ENCODE measurements around the gene CSMD2.
"Not testable (repeated sequence)": the region's sequence is repeated elsewhere in the genome, so short reads cannot be mapped to it uniquely, and the experiment has no call there.

CSMD2 gene

DNA sequence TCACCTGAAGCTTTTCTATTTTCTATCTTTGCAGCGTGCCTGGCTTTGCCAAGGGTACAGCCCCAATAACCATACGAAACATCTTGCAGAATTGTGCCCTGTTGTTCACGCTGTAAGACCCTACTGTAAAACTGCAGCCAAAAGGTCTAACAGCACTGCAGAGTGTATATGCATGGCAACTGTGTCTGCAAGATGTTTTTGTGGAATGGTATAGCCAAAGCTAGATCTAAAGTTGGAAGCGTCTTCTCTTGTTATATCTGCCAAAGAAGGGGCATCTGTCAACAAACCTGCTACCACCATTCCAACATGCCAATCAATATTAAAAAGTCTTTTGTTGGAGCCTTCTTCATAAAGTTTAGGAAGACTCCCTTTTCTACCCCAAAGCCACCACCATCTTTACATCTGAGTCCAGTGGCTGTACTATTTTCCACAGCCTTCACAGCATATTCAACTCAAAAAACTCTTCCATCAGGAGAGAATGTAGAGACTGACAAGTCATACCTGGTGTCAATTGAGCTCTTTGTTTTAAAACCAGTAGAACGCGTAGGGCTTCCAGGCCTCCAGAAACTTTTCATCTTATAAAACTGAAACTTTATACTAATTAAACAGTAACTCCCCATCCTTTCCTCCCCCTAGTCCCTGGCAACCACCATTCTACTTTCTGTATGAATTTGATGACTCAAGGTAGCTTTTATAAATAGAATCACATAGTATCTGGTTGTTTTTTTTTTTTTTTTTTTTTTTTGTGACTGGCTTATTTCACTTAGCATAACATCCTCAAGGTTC, 652.6 kb downstream of the CSMD2 start:
- DNase-seq = no peak

DNA sequence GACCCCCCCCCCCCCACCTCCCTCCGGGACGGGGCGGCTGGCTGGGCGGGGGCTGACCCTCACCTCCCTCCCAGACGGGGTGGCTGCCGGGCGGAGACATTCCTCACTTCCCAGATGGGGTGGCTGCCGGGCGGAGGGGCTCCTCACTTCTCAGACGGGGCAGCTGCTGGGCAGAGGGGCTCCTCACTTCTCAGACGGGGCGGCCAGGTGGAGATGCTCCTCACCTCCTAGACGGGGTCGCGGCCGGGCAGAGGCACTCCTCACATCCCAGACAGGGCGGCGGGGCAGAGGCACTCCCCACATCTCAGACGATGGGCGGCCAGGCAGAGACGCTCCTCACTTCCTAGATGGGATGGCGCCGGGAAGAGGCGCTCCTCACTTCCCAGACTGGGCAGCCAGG, 655.8 kb downstream of the CSMD2 start:
- DNase-seq = not testable (repeated sequence)

DNA sequence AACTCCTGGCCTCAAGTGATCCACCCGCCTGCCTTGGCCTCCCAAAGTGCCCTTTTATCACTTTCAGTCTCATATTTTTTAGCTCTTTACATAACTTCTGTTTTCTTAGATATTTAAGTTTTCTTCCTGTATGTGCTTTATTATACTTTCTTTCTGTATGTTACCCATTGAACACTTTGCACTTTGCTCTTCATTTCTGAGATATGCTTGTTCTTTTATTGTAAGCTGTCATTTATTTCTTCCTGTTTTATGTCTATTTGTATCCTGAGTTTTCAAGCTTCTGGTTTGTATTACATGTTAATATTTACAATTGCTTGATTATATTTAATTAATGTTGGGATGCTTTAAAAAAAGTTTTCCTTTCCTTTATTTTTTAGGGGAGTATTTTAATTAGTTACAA, 656.9 kb downstream of the CSMD2 start:
- DNase-seq = no peak

DNA sequence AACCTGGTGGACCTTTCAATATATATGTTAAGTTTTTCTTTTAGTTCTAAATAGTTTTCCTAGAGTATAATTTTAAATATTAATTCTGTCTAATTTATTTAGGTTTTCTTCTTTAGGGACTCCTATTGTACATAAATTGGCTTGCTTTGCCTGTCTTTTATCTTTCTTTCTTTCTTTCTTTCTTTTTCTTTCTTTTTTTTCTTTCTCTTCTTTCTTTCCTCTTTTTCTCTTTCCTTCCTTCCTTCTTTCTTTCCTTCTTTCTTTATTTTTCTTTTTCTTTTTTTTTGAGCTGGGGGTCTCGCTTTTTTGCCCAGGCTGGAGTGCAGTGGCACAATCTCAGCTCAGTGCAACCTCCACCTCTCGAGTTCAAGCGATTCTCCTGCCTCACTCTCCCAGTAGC, 657.4 kb downstream of the CSMD2 start:
- DNase-seq = no peak

DNA sequence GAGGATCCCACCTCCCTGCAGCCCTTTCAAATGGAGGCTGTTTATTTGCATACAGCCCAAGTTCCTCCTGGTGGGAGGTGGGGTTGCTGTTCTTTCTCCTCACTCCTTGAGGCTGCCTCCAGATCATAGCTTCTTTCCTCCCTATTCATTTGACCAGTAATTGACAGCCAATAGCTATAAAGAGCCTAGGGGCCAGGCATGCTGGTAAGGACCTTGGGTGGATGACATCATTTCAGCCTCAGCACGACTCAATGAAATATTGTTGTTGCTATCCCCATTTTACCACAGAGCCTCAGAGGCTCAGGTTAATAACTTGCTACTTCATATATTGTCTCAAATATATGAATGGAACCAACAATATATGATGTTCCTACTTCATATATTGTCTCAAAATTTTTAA, 661.5 kb downstream of the CSMD2 start:
- DNase-seq = no peak

DNA sequence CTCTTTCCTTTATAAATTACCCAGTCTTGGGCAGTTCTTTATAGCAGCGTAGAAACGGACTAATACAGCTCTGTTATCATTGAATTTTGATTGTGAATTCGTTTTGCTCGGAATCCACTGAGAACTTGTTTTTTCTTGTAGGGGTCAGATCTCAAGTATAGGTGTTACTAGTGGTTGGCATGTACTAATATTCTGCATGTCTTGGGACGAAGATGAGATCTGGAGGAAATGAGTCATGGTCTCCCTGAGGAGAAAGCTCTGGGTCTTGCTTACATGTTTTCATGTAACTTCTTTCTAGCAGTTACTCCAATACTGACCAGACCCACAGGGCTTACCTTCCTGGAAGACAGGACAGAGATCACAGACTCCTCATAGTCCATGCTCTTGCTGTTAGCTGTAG, 662.3 kb downstream of the CSMD2 start:
- no peak for DNase-seq

DNA sequence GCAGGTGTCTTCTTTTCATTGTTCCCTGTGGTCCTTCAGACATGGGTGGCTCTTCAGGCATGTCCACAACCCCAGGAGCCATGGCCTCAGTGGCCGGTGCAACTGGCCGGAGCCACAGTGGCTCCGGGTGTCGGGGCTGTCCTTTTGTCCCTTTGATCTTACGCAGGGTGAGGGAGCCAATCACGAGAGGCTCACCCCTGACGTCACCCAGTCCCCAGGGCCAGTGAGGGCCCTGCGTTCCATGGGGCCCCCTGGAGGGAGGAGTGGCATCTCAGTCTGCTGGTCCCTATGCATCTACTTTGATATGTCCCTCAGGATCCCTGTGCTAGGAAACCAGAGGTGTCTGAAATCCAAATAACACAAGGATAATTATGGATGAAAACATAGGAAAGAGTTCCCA, 663.3 kb downstream of the CSMD2 start:
- DNase-seq = no peak

DNA sequence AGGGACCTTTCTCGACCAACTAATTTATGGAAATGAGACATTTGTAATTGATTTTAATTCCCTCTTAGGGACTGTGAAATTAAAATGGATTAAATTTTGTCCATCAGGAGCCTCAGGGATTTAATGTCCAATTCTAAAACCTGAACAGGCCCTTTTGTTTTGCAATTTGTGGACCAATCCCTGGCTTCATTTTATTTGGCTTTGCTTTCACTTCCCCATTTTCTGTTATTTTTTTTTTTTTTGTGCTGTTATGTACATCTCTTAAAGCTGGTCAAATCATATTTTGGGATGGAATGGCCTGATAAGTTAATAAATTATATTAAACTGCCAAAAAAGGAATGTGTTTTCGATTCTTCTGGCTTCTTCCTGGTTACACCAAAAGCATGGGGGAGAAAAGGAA, 663.7 kb downstream of the CSMD2 start:
- DNase-seq = no peak

DNA sequence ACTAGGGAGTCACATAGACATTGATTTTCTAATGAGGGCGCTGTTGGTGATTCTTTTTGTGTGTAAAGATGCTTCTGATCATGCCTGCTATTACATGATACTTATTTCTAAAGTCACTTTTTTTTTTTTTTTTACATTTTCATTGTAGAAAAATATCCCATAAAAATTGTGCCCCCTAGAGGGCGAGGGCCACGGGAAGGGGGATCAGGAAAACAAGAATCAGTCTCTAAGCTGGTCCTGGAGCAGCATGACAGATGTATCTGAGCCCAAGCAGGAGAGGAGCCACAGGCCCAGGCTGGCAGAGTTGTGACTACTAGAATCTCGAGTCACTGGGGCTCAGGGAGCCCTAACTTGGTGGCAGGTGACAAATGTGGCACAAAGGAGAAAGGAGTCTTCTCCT, 664.5 kb downstream of the CSMD2 start:
- no peak for DNase-seq

DNA sequence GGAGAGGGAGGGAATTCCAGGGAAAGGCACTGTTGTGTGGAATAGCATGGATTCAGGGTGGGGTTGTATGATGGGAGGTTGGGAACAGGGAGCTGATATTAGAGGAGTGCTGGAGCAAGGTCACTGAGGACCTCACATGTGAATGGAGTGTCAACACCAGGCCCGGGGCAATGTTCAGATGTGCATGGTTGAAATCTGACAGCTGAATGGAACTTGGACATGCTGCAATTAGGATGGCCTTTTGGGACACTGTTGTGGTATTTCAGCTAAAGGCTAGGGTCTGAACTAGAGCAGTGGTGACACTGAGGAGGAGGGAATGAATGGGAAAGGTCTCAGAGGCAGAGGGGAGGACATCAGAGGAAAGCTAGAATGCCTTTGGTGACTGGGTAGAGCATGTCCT, 667.6 kb downstream of the CSMD2 start:
- DNase-seq = no peak

DNA sequence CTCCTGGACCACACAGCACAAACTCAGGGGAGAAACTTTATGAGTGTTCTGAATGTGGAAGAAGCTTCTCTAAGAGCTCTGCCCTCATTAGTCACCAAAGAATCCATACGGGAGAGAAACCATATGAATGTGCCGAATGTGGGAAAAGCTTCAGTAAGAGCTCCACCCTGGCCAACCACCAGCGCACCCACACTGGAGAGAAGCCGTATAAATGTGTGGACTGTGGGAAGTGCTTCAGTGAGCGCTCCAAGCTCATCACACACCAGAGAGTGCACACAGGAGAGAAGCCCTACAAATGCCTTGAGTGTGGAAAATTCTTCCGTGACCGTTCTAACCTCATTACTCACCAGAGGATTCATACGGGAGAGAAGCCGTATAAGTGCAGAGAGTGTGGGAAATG, 670.1 kb downstream of the CSMD2 start:
- DNase-seq = no peak

DNA sequence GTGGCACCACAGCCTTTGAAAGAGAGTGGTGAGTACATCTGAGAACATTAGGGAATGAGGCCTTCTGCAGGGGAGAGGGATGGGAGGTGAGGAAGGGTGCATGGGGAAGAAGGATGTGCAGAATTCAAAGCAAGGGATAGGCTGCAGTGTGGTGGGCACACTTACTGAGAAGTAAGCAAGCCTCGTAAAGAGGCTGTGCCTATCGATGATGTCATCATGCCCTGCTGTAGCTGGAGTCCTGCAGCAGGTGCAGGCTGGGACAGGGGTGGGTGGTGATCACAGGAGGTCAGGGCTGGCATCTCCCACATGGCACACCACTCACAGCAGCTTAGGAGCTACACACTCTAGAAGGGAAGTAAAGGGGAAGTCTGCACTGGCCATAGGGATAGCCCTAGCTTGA, 676.4 kb downstream of the CSMD2 start:
- DNase-seq = no peak

DNA sequence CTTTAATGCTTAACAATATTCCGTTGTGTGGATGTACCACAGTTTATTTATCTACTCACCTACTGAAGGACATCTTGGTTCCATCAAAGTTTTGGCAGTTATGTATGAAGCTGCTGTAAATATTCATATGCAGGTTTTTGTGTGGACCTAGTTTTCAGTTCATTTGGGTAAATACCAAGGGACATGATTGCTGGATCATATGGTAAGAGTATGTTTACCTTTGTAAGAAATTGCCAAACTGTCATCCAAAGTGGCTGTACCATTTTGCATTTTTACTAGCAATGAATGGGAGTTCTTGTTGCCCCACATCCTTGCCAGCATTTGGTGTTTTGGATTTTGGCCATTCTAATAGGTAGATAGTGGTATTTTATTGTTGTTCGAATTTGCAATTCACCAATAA, 682.6 kb downstream of the CSMD2 start:
- no peak for DNase-seq

DNA sequence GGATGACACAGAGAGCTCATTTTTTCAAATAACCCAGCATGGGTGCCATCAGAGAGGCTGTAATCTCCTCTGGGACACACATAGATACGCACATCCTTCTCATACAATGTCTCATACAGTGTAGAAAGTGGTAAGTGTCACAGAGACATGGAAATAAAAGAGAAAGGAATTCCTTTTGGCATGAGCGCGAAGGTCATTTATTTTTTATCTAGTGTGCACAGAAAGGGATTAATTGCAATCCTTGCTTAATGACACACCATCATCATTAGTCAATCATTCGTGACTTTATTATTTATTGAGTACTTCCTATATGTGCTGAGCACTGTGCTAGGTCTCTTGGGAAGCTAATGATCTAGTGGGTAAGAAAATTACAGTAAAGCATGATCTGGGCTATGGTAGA, 687.6 kb downstream of the CSMD2 start:
- DNase-seq = no peak

DNA sequence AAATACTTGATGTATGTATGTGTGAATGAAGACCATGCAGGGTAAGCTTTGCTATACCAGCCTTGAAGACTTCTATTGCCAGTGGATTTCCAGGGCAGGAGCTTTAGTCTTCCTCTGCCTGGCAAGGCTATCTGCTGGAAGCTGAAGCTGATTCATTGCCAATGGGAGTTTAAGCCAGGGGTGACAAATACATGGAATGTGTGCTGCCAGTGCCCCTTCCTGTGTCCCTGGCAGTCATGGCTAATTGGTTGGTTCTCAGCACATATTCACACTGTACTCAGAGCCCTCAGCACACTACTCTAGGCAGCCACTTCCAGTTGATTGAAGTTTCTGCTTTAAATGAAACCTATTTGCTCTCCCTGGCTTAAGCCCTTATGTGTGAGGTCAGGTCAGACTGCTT, 691.1 kb downstream of the CSMD2 start:
- DNase-seq = no peak

DNA sequence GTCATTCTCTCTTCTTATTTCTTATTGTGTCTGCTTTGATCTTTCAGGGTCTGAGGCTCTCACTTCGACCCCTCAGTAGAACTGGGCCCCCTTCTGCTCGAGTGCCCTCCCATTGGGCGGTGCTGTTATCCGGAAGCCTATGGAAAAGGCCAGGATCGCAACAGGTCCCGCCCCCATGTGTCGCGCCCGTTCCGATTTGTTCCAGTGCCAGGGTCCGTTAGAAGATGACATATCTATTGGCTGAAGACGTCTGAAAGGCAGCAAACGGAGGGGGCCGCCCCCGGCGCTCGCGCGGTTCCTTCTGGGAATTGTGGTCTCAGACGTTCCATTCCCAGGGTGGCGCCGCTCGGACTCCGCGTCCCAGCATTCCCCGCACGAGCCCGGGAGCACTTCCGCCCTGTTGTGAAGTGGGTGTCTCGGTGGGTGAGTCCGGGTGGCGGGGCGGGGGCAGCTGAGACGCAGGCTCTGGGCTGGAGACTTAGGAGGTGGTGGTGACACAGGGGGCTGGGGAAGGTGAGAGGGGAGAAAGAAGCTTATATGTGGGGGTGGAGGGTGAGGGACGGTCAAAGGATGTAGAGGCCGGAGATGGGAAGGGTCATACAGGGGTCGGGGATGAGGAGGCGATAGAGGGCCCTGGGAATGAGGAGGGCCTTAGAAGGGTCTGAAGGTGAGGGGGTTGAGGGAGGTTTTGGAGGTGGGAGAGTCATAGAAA, 692.6 kb downstream of the CSMD2 start, which contains the start of gene ZSCAN20:
Gene ZSCAN20, plus strand, starts transcription at position 377 of the 712 bp plus-strand sequence. CDS start 6,644 bp downstream, outside the sequence.
- peak; percentile 69 to 99 (median 97) for DNase-seq

DNA sequence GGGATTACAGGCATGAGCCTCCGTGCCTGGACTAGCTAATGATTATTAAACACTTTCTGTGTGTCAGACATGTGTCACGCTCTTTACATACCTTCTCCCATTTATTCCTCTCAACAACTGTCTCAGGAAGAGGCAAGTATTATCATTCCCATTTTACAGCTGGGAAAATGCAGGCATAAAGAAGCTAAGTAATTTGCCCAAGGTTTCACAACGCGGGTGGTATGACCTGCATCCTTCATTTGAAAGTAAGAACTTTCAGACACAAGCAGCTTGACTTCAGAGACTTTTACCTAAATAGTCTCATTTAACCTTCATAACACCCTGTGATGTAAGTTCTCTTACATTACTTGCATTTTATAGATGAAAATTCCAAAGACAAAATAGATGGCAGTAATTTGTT, 693.6 kb downstream of the CSMD2 start:
- no peak for DNase-seq

DNA sequence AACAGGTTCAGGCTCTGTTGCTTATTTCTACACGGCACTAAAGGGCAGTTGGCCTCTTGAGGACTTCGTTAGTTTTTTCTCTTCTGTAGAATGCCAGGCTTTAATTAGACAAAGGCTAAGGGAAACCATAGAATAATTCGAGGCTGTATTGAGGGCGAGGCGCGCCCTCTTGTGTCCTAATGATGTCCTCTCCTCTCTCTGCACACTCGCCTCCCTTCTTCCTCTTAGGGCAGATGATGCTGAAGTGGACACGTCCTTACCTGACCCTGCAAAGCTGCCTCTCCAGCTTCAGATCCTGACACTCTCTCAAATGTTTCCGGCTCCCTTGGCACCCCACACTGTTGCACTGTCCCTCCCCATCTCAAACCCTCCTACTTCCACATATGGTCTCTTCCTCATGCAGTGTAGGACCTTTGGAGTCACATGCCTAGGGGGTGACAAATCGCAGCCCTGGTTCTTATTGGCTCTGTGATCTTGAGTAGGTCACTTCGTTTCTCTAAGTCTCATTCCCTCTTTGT, 694.5 kb downstream of the CSMD2 start:
- peak in 46 of 51 donors; percentile 20 to 87 (median 60) for DNase-seq

DNA sequence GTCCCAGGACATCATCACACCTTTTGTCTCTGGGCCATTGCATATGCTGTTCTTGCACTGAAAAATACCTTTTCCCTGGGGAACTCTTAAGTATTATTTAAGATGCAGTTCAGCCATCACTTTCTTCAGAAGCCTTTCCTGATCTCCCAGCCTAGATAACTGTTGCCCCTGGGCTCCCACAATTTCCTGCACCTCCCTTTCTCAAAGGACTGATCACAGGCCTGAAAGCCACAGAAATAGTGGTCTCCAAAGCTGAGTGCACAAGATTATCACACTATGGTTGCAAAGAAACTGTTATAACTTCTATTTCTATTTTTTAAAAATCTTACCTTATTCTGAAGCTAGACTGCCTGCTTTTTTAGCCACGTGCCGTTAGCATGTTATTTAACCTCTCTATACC, 695.3 kb downstream of the CSMD2 start:
- DNase-seq = no peak

DNA sequence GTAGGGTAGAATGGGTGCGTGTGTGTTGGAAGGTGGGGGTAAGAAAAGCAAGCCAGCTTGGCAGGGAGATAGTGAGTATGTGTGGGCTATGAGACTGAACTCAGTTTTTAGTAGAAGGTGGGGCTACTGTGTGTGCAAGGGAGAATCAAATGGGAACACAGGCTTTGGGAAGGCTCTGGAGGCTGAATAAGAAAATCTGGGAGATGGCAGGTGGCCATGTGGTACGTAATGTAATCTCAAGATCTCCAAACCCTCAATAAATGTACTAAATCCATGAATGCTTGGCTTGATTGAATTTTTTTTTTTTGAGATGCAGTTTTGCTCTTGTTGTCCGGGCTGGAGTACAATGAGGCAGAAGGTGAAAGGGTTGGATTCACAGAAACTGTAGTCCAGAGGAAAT, 696.1 kb downstream of the CSMD2 start:
- DNase-seq = no peak

DNA sequence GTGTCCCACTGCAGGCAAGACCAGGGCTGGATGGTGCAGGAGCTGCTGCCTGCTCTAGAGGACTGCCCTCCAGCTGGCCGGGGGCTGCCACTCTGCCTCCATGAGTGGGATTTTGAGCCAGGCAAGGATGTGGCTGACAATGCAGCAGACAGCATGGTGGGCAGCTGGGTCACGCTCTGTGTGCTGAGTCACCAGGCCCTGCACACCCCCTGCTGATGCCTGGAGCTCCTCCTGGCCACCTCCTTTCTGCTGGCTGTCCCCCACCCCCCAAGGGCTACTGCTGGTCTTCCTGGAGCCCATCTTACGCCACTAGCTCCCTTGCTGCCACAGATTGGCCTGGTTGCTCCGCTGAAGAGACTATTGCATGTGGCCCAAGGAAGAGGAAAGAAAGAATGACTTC, 696.5 kb downstream of the CSMD2 start:
- peak in 1 of 51 donors; percentile 21 for DNase-seq

DNA sequence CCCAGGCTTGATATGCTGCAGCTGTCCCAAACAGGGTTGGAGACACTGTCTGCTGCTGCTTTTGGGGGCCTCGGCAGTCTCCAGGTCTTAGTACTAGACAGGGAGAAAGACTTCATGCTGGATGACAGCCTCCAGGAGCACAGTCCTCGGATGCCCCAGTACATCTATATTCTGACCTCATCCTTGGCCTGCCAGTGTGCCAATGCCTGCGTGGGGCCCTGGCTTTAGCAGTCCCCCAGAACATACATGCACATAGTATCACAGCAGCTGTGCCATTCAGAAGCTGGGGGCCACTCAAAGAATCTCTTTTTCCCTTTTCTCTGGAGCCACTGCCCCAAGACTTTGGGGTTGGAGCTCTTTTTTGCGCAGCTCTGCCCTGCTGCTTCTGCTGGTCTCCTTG, 697.0 kb downstream of the CSMD2 start:
- DNase-seq = peak in 4 of 51 donors; percentile 6 to 10 (median 7)

DNA sequence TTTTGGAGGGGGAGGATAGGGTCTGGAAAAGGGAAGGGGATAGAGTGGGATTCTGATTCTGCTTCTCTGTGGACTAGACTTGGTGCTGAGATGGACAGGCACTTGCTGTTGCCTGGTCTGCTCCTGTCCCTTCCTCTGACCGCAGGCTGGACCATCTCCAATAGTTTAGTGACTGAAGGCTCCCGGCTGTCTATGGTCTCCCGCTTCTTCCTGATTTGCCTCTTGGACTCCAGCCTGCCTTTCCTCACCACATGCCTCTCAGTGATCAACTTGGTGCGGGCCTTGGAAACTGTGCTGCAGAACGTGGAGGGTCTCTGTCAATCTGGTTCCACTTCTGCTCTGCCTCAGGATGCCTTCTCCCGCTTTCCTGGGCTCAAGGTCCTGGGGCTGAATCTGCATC, 698.9 kb downstream of the CSMD2 start:
- DNase-seq = peak in 1 of 51 donors; percentile 17

Measured in hypothalamus (tissue), 51 donors.